ENCODE data around the gene NUP107.

GRCh38 chr12:68673788-68674187, 13.0 kb upstream of the NUP107 start:
- no peak for TF ChIP-seq EGR1 (IDR thresholded peaks at IDR 0.05; ENCODE audit: low read depth)
- TF ChIP-seq, protein P1, sequence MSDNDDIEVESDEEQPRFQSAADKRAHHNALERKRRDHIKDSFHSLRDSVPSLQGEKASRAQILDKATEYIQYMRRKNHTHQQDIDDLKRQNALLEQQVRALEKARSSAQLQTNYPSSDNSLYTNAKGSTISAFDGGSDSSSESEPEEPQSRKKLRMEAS (IDR thresholded peaks at IDR 0.05), result no peak
- no peak for TF ChIP-seq SIN3A (IDR thresholded peaks at IDR 0.05; ENCODE audit: low read depth)
